Testis (tissue), 2 donors: Measurements from ENCODE around the gene DDR2.

Experiments
- POLR2A ChIP-seq: fragments of 450-650 bp; IDR thresholded peaks from one replicate; pipeline ENCODE4 v1.6.1; 2017; ENCODE audit warnings: antibody characterized with exemption, mild to moderate bottlenecking, moderate library complexity
- TF ChIP-seq, protein P1 (sequence below), 3 experiments: fragments of 450-650 bp in 2 of 3; fragments of 200-600 bp in 1 of 3; sonication (generic) in 1 of 3; IDR thresholded peaks; one replicate each; pipeline ENCODE4 v1.5.1; 2016 to 2019; ENCODE audit warnings: antibody characterized with exemption in 3 of 3, mild to moderate bottlenecking in 2 of 3, moderate library complexity in 1 of 3

- no peak for TF ChIP-seq POLR2A
- TF ChIP-seq, protein P1, sequence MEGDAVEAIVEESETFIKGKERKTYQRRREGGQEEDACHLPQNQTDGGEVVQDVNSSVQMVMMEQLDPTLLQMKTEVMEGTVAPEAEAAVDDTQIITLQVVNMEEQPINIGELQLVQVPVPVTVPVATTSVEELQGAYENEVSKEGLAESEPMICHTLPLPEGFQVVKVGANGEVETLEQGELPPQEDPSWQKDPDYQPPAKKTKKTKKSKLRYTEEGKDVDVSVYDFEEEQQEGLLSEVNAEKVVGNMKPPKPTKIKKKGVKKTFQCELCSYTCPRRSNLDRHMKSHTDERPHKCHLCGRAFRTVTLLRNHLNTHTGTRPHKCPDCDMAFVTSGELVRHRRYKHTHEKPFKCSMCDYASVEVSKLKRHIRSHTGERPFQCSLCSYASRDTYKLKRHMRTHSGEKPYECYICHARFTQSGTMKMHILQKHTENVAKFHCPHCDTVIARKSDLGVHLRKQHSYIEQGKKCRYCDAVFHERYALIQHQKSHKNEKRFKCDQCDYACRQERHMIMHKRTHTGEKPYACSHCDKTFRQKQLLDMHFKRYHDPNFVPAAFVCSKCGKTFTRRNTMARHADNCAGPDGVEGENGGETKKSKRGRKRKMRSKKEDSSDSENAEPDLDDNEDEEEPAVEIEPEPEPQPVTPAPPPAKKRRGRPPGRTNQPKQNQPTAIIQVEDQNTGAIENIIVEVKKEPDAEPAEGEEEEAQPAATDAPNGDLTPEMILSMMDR (IDR thresholded peaks at IDR 0.05) = no peak
These were observed 92.4 kb downstream of the DDR2 start for GRCh38 chr1:162724583-162725120.
